Endothelial cell of umbilical vein (primary cell): ENCODE measurements around the gene KRT78.

ENCODE experiments used
- EZH2 ChIP-seq: IDR thresholded peaks from 2 replicates; pipeline ENCODE4 v1.6.1; 2012; ENCODE audit warnings: borderline replicate concordance, low read depth, mild to moderate bottlenecking, moderate library complexity, low read length, inconsistent platforms; ENCODE audit not compliant: severe bottlenecking
- TF ChIP-seq, protein P1 (sequence below), 2 donors: IDR thresholded peaks; 1 replicate in 1 of 2; 2 replicates in 1 of 2; pipeline ENCODE4 v1.5.1; 2011; ENCODE audit warnings: low read length in 2 of 2, mild to moderate bottlenecking in 2 of 2, moderate library complexity in 2 of 2, control low read depth in 1 of 2, inconsistent platforms in 1 of 2, low read depth in 1 of 2; ENCODE audit not compliant: insufficient read depth in 1 of 2; ENCODE audit errors: extremely low read depth in 1 of 2
- TF ChIP-seq, protein P2 (sequence below): IDR thresholded peaks from 2 replicates; pipeline ENCODE4 v1.6.1; 2011; ENCODE audit not compliant: insufficient read depth, insufficient read length

DNA sequence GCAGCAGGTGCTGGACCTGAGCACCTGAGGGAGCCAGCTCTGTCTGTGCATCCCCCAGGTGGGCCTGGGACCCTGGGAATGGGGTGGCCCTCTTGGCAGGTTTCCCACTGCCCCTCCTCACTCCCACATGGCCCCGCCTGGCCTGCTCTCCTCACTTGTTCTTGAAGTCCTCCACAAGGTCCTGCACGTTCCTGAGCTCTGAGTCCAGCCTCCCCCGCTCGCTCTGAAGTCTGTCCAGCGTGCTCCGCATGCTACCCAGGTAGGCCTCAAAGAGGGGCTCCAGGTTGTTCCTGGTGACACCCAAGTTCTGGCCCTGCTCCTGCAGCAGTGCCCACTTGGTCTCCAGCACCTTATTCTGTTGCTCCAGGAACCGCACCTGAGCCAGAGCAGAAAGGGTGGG is 17.5 kb downstream of the KRT78 start:
- TF ChIP-seq, protein P1, sequence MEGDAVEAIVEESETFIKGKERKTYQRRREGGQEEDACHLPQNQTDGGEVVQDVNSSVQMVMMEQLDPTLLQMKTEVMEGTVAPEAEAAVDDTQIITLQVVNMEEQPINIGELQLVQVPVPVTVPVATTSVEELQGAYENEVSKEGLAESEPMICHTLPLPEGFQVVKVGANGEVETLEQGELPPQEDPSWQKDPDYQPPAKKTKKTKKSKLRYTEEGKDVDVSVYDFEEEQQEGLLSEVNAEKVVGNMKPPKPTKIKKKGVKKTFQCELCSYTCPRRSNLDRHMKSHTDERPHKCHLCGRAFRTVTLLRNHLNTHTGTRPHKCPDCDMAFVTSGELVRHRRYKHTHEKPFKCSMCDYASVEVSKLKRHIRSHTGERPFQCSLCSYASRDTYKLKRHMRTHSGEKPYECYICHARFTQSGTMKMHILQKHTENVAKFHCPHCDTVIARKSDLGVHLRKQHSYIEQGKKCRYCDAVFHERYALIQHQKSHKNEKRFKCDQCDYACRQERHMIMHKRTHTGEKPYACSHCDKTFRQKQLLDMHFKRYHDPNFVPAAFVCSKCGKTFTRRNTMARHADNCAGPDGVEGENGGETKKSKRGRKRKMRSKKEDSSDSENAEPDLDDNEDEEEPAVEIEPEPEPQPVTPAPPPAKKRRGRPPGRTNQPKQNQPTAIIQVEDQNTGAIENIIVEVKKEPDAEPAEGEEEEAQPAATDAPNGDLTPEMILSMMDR (IDR thresholded peaks at IDR 0.05; ENCODE audit: extremely low read depth in 1 of 2, insufficient read depth in 1 of 2, low read depth in 1 of 2, low read length in 2 of 2): no peak
- TF ChIP-seq, protein P2, sequence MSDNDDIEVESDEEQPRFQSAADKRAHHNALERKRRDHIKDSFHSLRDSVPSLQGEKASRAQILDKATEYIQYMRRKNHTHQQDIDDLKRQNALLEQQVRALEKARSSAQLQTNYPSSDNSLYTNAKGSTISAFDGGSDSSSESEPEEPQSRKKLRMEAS: no peak
- TF ChIP-seq EZH2: no peak
